Omental fat pad (tissue), 4 donors: Measurements from ENCODE around the gene TSPAN5. TPM values are rescaled to one million over a fixed set of nuclear protein-coding genes. Genes with fewer than 3 reads are reported as not detected.

Experiments
- ATAC-seq: fragments of 150-250 bp; one replicate; pipeline ENCODE4 v1.9.1; 2016; ENCODE audit warnings: mild to moderate bottlenecking, moderate library complexity; ENCODE audit not compliant: low FRiP score
- DNase-seq: peaks from one replicate; pipeline ENCODE4 v3.0.0-alpha.2; 2019; ENCODE audit warnings: low spot score
- CTCF ChIP-seq, 3 donors: fragments of 450-650 bp; IDR thresholded peaks; one replicate each; pipeline ENCODE4 v1.5.1; 2016 to 2017; ENCODE audit warnings: antibody characterized with exemption in 3 of 3, mild to moderate bottlenecking in 3 of 3, moderate library complexity in 2 of 3
- total RNA-seq, 4 donors: library from RNA; depleted of rRNA; stranded (reverse); fragments of >200 nt; gene quantifications; one replicate each; pipeline ENCODE4 v1.1.0, GENCODE V29; 2016

Gene TSPAN5
- total RNA-seq, 4 donors from 2014 or later: 5.1 to 17.7 (median 6.9) TPM

GRCh38 chr4:98691588-98691987 lies 33.2 kb upstream of the TSPAN5 start:
- ATAC-seq: no peak
- no peak for DNase-seq
- no peak for TF ChIP-seq CTCF (IDR thresholded peaks at IDR 0.05)

- DNase-seq (no peak), ATAC-seq (no peak)
- TF ChIP-seq CTCF (IDR thresholded peaks at IDR 0.05): no peak
Measured at GRCh38 chr4:98689507-98690174, 31.2 kb upstream of the TSPAN5 start.

GRCh38 chr4:98688411-98689290 lies 30.2 kb upstream of the TSPAN5 start:
- no peak for TF ChIP-seq CTCF (IDR thresholded peaks at IDR 0.05)
- DNase-seq: no peak
- ATAC-seq: no peak

DNA sequence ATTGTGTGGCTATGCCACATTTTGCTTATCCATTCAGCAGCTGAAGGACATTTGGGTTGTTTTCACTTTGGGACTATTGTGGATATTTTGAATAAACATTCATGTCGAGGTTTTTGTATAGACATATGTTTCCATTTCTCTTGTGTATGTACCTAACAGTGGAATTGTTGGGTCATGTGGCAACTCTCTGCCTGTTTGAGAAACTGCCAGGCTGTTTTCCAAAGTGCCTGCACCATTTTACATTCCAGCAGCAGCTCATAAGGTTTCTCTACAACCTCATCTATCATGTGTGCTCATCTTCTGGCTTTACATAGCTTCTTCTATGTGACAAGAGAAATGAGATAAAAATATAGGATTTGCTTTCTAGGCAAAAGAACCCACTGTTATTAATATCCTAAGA lies 29.5 kb upstream of the TSPAN5 start:
- no peak for TF ChIP-seq CTCF (IDR thresholded peaks at IDR 0.05)
- DNase-seq: no peak

DNA sequence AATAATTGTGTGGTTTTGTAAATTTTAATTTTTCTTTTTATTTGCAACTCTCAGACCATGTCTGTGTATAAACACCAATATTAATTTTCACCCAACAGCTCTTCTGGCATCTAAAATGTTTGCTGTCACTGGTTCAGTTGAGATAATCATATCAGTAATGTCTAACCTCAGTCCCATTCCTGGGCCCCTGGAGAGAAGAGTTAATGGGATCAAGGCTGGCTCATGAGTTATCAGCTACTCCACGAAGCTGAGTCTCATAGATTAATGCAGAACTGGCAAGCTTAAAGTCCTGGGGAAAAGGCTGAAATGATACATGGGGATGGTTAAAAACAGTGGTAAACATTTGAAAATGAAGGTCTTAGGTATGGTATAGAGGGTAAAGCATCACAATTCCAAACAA lies 28.4 kb upstream of the TSPAN5 start:
- no peak for TF ChIP-seq CTCF (IDR thresholded peaks at IDR 0.05)

More for the DNA sequence above, 29.5 kb upstream of the TSPAN5 start:
- ATAC-seq: no peak

DNA sequence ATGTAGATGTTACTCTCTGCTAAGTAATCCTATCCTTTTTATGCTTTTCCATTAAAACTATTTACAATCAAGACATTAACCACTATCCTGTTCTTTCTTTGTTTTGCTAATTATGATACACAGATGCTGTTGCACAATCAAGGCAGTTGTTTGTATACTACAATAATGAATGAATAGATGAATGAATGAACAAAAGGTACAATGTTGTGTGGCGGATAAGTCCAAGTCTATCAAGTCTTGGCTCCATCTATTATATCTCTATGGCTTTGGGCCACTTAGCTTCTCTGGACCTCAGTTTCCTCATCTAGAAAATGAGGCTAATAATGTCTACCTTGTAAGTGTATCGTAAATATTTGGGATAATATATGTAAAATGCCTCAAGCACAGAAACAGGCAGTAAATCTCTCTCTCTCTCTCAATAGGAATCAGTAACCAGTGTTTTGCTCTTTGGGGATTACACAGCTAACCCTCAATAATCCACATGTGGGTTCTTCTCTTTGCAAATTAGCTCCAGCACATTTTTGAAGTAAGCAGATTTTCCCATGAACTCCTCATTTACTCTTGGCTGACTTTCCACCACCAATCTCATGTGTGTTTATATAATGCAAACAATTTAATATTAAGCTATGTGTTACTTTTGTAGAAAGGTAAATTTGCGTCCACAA lies 27.8 kb upstream of the TSPAN5 start:
- no peak for DNase-seq
- TF ChIP-seq CTCF (IDR thresholded peaks at IDR 0.05): no peak
- no peak for ATAC-seq

More for the DNA sequence above, 28.4 kb upstream of the TSPAN5 start:
- ATAC-seq (no peak), DNase-seq (no peak)
